ENCODE measurements around the gene ROBO1.
"Not testable (repeated sequence)": the region's sequence is repeated elsewhere in the genome, so short reads cannot be mapped to it uniquely, and the experiment has no call there.

Gene ROBO1

GRCh38 chr3:79767905-79768267, at the start of gene ROBO1:
Gene ROBO1 (minus strand): TSS chr3:79767998.
- DNase-seq, result no peak

- no peak for DNase-seq
Observed at GRCh38 chr3:79817224-79817623, 49.4 kb upstream of the ROBO1 start.

- no peak for DNase-seq
Observed at GRCh38 chr3:79815478-79815877, 47.7 kb upstream of the ROBO1 start.

GRCh38 chr3:79810581-79810980, 42.8 kb upstream of the ROBO1 start:
- DNase-seq, result no peak

GRCh38 chr3:79810092-79810491, 42.3 kb upstream of the ROBO1 start:
- DNase-seq, result no peak

- DNase-seq, result no peak
Observed at GRCh38 chr3:79809106-79809505, 41.3 kb upstream of the ROBO1 start.

GRCh38 chr3:79808515-79808914, 40.7 kb upstream of the ROBO1 start:
- no peak for DNase-seq

- not testable (repeated sequence) for DNase-seq
Observed at GRCh38 chr3:79790177-79790576, 22.4 kb upstream of the ROBO1 start.

- DNase-seq, result no peak
Observed at GRCh38 chr3:79773291-79773690, 5.5 kb upstream of the ROBO1 start.

GRCh38 chr3:79769229-79769628, 1.4 kb upstream of the ROBO1 start:
- no peak for DNase-seq

- DNase-seq, result no peak
Observed at GRCh38 chr3:79767194-79767904, 449 bp downstream of the ROBO1 start.

GRCh38 chr3:79766496-79767193, 1.2 kb downstream of the ROBO1 start:
- no peak for DNase-seq

GRCh38 chr3:79765911-79766310, 1.9 kb downstream of the ROBO1 start:
- no peak for DNase-seq

GRCh38 chr3:79761441-79761840, 6.4 kb downstream of the ROBO1 start:
- no peak for DNase-seq

GRCh38 chr3:79751703-79752102, 16.1 kb downstream of the ROBO1 start:
- no peak for DNase-seq

- no peak for DNase-seq
Observed at GRCh38 chr3:79737530-79737929, 30.3 kb downstream of the ROBO1 start.

- DNase-seq, result no peak
Observed at GRCh38 chr3:79729096-79729495, 38.7 kb downstream of the ROBO1 start.

- no peak for DNase-seq
Observed at GRCh38 chr3:79726786-79727185, 41.0 kb downstream of the ROBO1 start.

GRCh38 chr3:79724206-79724605, 43.6 kb downstream of the ROBO1 start:
- DNase-seq, result no peak

- no peak for DNase-seq
Observed at GRCh38 chr3:79690072-79690471, 77.7 kb downstream of the ROBO1 start.

- DNase-seq, result no peak
Observed at GRCh38 chr3:79685108-79685507, 82.7 kb downstream of the ROBO1 start.

- no peak for DNase-seq
Observed at GRCh38 chr3:79684041-79684440, 83.8 kb downstream of the ROBO1 start.

GRCh38 chr3:79672731-79673130, 95.1 kb downstream of the ROBO1 start:
- no peak for DNase-seq

- DNase-seq, result no peak
Observed at GRCh38 chr3:79672075-79672474, 95.7 kb downstream of the ROBO1 start.

GRCh38 chr3:79670178-79670577, 97.6 kb downstream of the ROBO1 start:
- DNase-seq, result no peak

Measured in stimulated activated CD4-positive, alpha-beta T cell treated with anti-CD3 and anti-CD28 coated beads, Interleukin-2, amount 100 ng/mL, for 48 hours (primary cell).